GM12878 (cell line): ENCODE data around the gene PPP1R13B. TPM values are rescaled to one million over a fixed set of nuclear protein-coding genes. Genes with fewer than 3 reads are reported as not detected.

Experiments used
- ATAC-seq: fragments of 200-7000 bp; cut with Tn5 transposase; 3 replicates; pipeline ENCODE4 v1.9.1; 2020; ENCODE audit warnings: mild to moderate bottlenecking, moderate library complexity
- BruUV-seq: library from RNA; stranded (reverse); fragments of 400-500 nt; replicated peaks from 2 replicates; lab custom pipeline; 2021; lab: Mats Ljungman, UMichigan
- CTCF ChIA-PET: fragments of 300-600 bp; sonication (Branson Sonifier 250); formaldehyde crosslinking; extraction: SDS; loops from one replicate; lab custom pipeline; 2021; ENCODE audit warnings: inconsistent platforms; lab: Yijun Ruan, JAX
- POLR2A ChIA-PET: fragments of 350-600 bp; formaldehyde crosslinking; extraction: SDS; loops from one replicate; lab custom pipeline; 2021; ENCODE audit warnings: inconsistent platforms; lab: Charles Lee
- RAD21 ChIA-PET: fragments of 300-600 bp; sonication (Branson Sonifier 250); formaldehyde crosslinking; loops from one replicate; lab custom pipeline; 2023; ENCODE audit warnings: antibody characterized with exemption; ENCODE audit not compliant: unreplicated experiment; lab: Charles Lee
- SMC1A ChIA-PET: fragments of 300-600 bp; sonication (Branson Sonifier 250); formaldehyde crosslinking; loops from one replicate; lab custom pipeline; 2023; ENCODE audit not compliant: unreplicated experiment, uncharacterized antibody; lab: Charles Lee
- DNase-seq: peaks from one replicate; pipeline ENCODE4 v3.0.0-alpha.2; 2011; ENCODE audit warnings: low read depth, low spot score
- FAIRE-seq: peaks from 3 replicates; lab custom pipeline; 2011; peaks lifted over from hg19 to GRCh38; lab: Jason Lieb, UNC
- H2AFZ ChIP-seq: 2 replicates; pipeline ENCODE4 v1.6.0; 2011; ENCODE audit warnings: low read depth, low read length, control low read depth; ENCODE audit not compliant: control insufficient read depth
- H3K27ac ChIP-seq: 2 replicates; pipeline ENCODE4 v1.5.1; 2011; ENCODE audit warnings: control low read depth; ENCODE audit not compliant: control insufficient read depth, insufficient read depth
- H3K27me3 ChIP-seq, 2 experiments: replicated peaks in 1 of 2; 2 replicates each; pipeline versions ENCODE4 v1.6.0 to v1.6.1; 2011; ENCODE audit warnings: low read length in 1 of 2; ENCODE audit not compliant: control insufficient read depth in 2 of 2, insufficient read depth in 2 of 2
- H3K36me3 ChIP-seq, 2 experiments: 2 replicates each; pipeline ENCODE4 v1.5.1; 2011; ENCODE audit warnings: low read length in 1 of 2; ENCODE audit not compliant: control insufficient read depth in 2 of 2, insufficient read depth in 2 of 2
- H3K4me1 ChIP-seq: 2 replicates; pipeline ENCODE4 v1.6.1; 2011; ENCODE audit warnings: mild to moderate bottlenecking, low read length, moderate library complexity, mixed read lengths; ENCODE audit not compliant: control insufficient read depth, insufficient read depth
- H3K4me2 ChIP-seq: 2 replicates; pipeline ENCODE4 v1.6.0; 2011; ENCODE audit warnings: control low read depth; ENCODE audit not compliant: control insufficient read depth, insufficient read depth
- H3K4me3 ChIP-seq: fragments of 200-600 bp; sonication (generic); 2 replicates; pipeline ENCODE4 v1.5.1; 2016
- H3K79me2 ChIP-seq: 2 replicates; pipeline ENCODE4 v1.6.0; 2011; ENCODE audit warnings: low read length; ENCODE audit not compliant: control insufficient read depth, insufficient read depth
- H3K9ac ChIP-seq: 2 replicates; pipeline ENCODE4 v1.8.0; 2011; ENCODE audit warnings: low read length, control low read depth, mixed read lengths; ENCODE audit not compliant: control insufficient read depth, insufficient read depth
- H3K9me3 ChIP-seq: replicated peaks from 3 replicates; pipeline ENCODE4 v1.5.1; 2011; ENCODE audit warnings: mild to moderate bottlenecking, low read length; ENCODE audit not compliant: control insufficient read depth, insufficient read depth
- H4K20me1 ChIP-seq: 2 replicates; pipeline ENCODE4 v1.6.0; 2011; ENCODE audit not compliant: control insufficient read depth, insufficient read depth
- ATF7 ChIP-seq: fragments of 450-650 bp; IDR thresholded peaks from 2 replicates; pipeline ENCODE4 v1.6.1; 2016; ENCODE audit warnings: low read depth, mild to moderate bottlenecking
- CBX5 ChIP-seq: sonication (generic); IDR thresholded peaks from 2 replicates; pipeline ENCODE4 v1.6.1; 2016; ENCODE audit warnings: low read depth, moderate library complexity, mild to moderate bottlenecking, inconsistent platforms
- EGR1 ChIP-seq, 2 experiments: IDR thresholded peaks; 1 replicate in 1 of 2; 2 replicates in 1 of 2; pipeline ENCODE4 v1.6.1; 2011 to 2012; ENCODE audit warnings: low read depth in 2 of 2, low read length in 2 of 2, borderline replicate concordance in 1 of 2, mild to moderate bottlenecking in 1 of 2, moderate library complexity in 1 of 2
- IRF5 ChIP-seq: fragments of 450-650 bp; IDR thresholded peaks from 2 replicates; pipeline ENCODE4 v1.6.1; 2017; ENCODE audit warnings: borderline replicate concordance
- KAT2A ChIP-seq: conservative IDR thresholded peaks from 2 replicates; pipeline ENCODE4 v1.6.1; 2011; ENCODE audit warnings: low read depth, low read length; ENCODE audit not compliant: control insufficient read depth
- NR2F1 ChIP-seq: fragments of 450-650 bp; conservative IDR thresholded peaks from 2 replicates; pipeline ENCODE4 v1.6.1; 2017; ENCODE audit warnings: mild to moderate bottlenecking
- PBX3 ChIP-seq: IDR thresholded peaks from 2 replicates; pipeline ENCODE4 v1.6.1; 2011; ENCODE audit warnings: mild to moderate bottlenecking, low read depth, low read length, moderate library complexity; ENCODE audit not compliant: insufficient replicate concordance
- PRDM15 ChIP-seq: fragments of 450-650 bp; formaldehyde crosslinking; IDR thresholded peaks from 2 replicates; pipeline ENCODE4 v1.4.0; 2020; ENCODE audit warnings: mild to moderate bottlenecking, moderate library complexity
- RUNX3 ChIP-seq: IDR thresholded peaks from 2 replicates; pipeline ENCODE4 v1.6.1; 2012; ENCODE audit warnings: low read length, inconsistent platforms
- TCF12 ChIP-seq: IDR thresholded peaks from 2 replicates; pipeline ENCODE4 v1.6.1; 2011; ENCODE audit warnings: low read depth, mild to moderate bottlenecking, low read length
- WRNIP1 ChIP-seq: IDR thresholded peaks from 2 replicates; pipeline ENCODE4 v1.6.1; 2011; ENCODE audit warnings: low read depth, low read length, improper control_type of control experiment, borderline replicate concordance
- YBX1 ChIP-seq: fragments of 450-650 bp; IDR thresholded peaks from 2 replicates; pipeline ENCODE4 v1.6.1; 2016; ENCODE audit warnings: antibody characterized with exemption
- ZBTB4 ChIP-seq: fragments of 450-650 bp; formaldehyde crosslinking; IDR thresholded peaks from 2 replicates; pipeline ENCODE4 v1.4.0; 2022; ENCODE audit warnings: mild to moderate bottlenecking, moderate library complexity
- WGBS: methylation state at CpG from one replicate; pipeline ENCODE4 v1.1.6; 2016; ENCODE audit warnings: low lambda C conversion rate; ENCODE audit not compliant: insufficient replicate concordance, insufficient coverage; ENCODE audit errors: missing lambda C conversion rate; 5-methylcytosine and 5-hydroxymethylcytosine counted together
- in situ Hi-C: fragments of 300-500 bp; cut with MboI; formaldehyde crosslinking; loops from 9 replicates; pipeline ENCODE4 v1.14.3; 2018; ENCODE audit warnings: mixed read lengths
- intact Hi-C: fragments of 100-400 bp; cut with micrococcal nuclease; formaldehyde crosslinking; loops from one replicate; pipeline ENCODE4 v1.14.2; 2022; ENCODE audit not compliant: unreplicated experiment
- polyA plus RNA-seq, 11 experiments: library from polyadenylated mRNA; depleted of rRNA in 4 of 11; unstranded in 6 of 11; stranded (reverse) in 5 of 11; fragments of >200 nt; fragmentation: Nextera tagmentation in 4 of 11; fragmentation: Illumina TruSeq in 1 of 11; extraction: Ambion mirVana in 4 of 11; extraction: Trizol in 1 of 11; gene quantifications; 1 replicate in 1 of 11; 2 replicates in 10 of 11; pipeline versions ENCODE4 v1.2.1 to v1.2.3, GENCODE V29; 2011 to 2016; ENCODE audit warnings: inconsistent platforms in 2 of 11, missing spikeins in 2 of 11, low read depth in 1 of 11
- total RNA-seq, 4 experiments: library from RNA; depleted of rRNA in 3 of 4; stranded (reverse); fragments of >200 nt in 3 of 4; fragmentation: Illumina TruSeq in 1 of 4; extraction: Trizol in 1 of 4; gene quantifications; 2 replicates each; pipeline versions ENCODE4 v1.2.1 to v1.2.3, GENCODE V29; 2013 to 2021
- TF ChIP-seq, protein P1 (sequence below): IDR thresholded peaks from 2 replicates; pipeline ENCODE4 v1.6.1; 2012; ENCODE audit warnings: low read length, inconsistent platforms

Gene PPP1R13B
- total and polyA plus RNA-seq, 10 of the 15 experiments (the other 5 are each of a cell fraction or from before 2014, with no cell fraction given): 0.16 to 8.1 (median 3.2) TPM

- no peak for FAIRE-seq
- SMC1A ChIA-PET: no interaction called here
- WGBS: 96% methylated on average over 13 of the region's 18 CpGs
Observed at GRCh38 chr14:103726474-103726873, 120.9 kb downstream of the PPP1R13B start.

More at GRCh38 chr14:103726474-103726873, 120.9 kb downstream of the PPP1R13B start:
- Histone ChIP-seq H3K27ac (no peak overlapping the region), H3K79me2 (no peaks in the 10 kb centered on the region), H3K4me1 (no peaks in the 10 kb centered on the region), H3K4me3 (no peak overlapping the region), H3K9me3 (no peaks in the 10 kb centered on the region), H3K27me3 (no peaks in the 10 kb centered on the region), H4K20me1 (no peaks in the 10 kb centered on the region), H3K4me2 (no peak overlapping the region), H3K36me3 (peaks cover 0 to 7% of the 10 kb centered on the region in 2 experiments; a peak in 3 of 4 replicates), H2AFZ (no peak overlapping the region), H3K9ac (no peak overlapping the region)
- ChIA-PET RAD21 (no interaction called here), CTCF (no interaction called here), POLR2A (interaction anchor here (1.6 kb wide), 1 partner anchor 7 kb away, joined by 4 read pairs; no protein-coding TSS in a partner anchor)
- DNase-seq: no peak
- in situ Hi-C loops: no loop called here
- TF ChIP-seq TCF12 (no peak), WRNIP1 (no peak), PBX3 (no peak), YBX1 (no peak), EGR1 (IDR thresholded peaks at IDR 0.05; ENCODE audit: borderline replicate concordance in 1 of 2, low read depth in 2 of 2, low read length in 2 of 2) (no peak), ATF7 (no peak), NR2F1 (no peak), CBX5 (no peak), KAT2A (no peak), ZBTB4 (CRISPR knock-in tag) (no peak), IRF5 (no peak), RUNX3 (no peak), PRDM15 (no peak)
- TF ChIP-seq, protein P1, sequence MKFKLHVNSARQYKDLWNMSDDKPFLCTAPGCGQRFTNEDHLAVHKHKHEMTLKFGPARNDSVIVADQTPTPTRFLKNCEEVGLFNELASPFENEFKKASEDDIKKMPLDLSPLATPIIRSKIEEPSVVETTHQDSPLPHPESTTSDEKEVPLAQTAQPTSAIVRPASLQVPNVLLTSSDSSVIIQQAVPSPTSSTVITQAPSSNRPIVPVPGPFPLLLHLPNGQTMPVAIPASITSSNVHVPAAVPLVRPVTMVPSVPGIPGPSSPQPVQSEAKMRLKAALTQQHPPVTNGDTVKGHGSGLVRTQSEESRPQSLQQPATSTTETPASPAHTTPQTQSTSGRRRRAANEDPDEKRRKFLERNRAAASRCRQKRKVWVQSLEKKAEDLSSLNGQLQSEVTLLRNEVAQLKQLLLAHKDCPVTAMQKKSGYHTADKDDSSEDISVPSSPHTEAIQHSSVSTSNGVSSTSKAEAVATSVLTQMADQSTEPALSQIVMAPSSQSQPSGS: no peak
- intact Hi-C loops: no loop called here
- no TSS peak for BruUV-seq
- no peak for ATAC-seq
